Stimulated activated CD8-positive, alpha-beta memory T cell treated with anti-CD3 and anti-CD28 coated beads, Interleukin-4, amount 100 ng/mL, for 4 hours (primary cell): Measurements from ENCODE around the gene FMN1.
"Not testable (repeated sequence)": the region's sequence is repeated elsewhere in the genome, so short reads cannot be mapped to it uniquely, and the experiment has no call there.

Experiments used
- DNase-seq, 2 donors: peaks; one replicate each; pipeline ENCODE4 v3.0.0-alpha.2; 2020; ENCODE audit warnings: low read depth in 2 of 2, low spot score in 1 of 2

Gene FMN1

GRCh38 chr15:32866454-32867312, 327.8 kb downstream of the FMN1 start:
- no peak for DNase-seq

- no peak for DNase-seq
Measured at GRCh38 chr15:32864841-32865240, 329.7 kb downstream of the FMN1 start.

GRCh38 chr15:32864051-32864450, 330.5 kb downstream of the FMN1 start:
- DNase-seq, result no peak

- no peak for DNase-seq
Measured at GRCh38 chr15:32861761-32862160, 332.8 kb downstream of the FMN1 start.

- DNase-seq, result no peak
Measured at GRCh38 chr15:32861174-32861573, 333.3 kb downstream of the FMN1 start.

- no peak for DNase-seq
Measured at GRCh38 chr15:32859996-32860395, 334.5 kb downstream of the FMN1 start.

GRCh38 chr15:32859251-32859650, 335.3 kb downstream of the FMN1 start:
- no peak for DNase-seq

- no peak for DNase-seq
Measured at GRCh38 chr15:32857732-32858131, 336.8 kb downstream of the FMN1 start.

- DNase-seq, result no peak
Measured at GRCh38 chr15:32856753-32857152, 337.8 kb downstream of the FMN1 start.

GRCh38 chr15:32855942-32856341, 338.6 kb downstream of the FMN1 start:
- DNase-seq, result no peak

GRCh38 chr15:32853592-32853991, 340.9 kb downstream of the FMN1 start:
- no peak for DNase-seq

GRCh38 chr15:32852771-32853170, 341.7 kb downstream of the FMN1 start:
- no peak for DNase-seq

- DNase-seq, result no peak
Measured at GRCh38 chr15:32852017-32852416, 342.5 kb downstream of the FMN1 start.

- no peak for DNase-seq
Measured at GRCh38 chr15:32851572-32851971, 342.9 kb downstream of the FMN1 start.

- DNase-seq, result no peak
Measured at GRCh38 chr15:32849769-32850668, 344.5 kb downstream of the FMN1 start.

- not testable (repeated sequence) for DNase-seq
Measured at GRCh38 chr15:32846671-32847070, 347.8 kb downstream of the FMN1 start.

GRCh38 chr15:32844118-32844711, 350.3 kb downstream of the FMN1 start:
- DNase-seq, result no peak

- DNase-seq, result no peak
Measured at GRCh38 chr15:32843219-32843815, 351.2 kb downstream of the FMN1 start.

- no peak for DNase-seq
Measured at GRCh38 chr15:32842081-32842480, 352.4 kb downstream of the FMN1 start.

GRCh38 chr15:32840507-32841245, 353.8 kb downstream of the FMN1 start:
- no peak for DNase-seq

- no peak for DNase-seq
Measured at GRCh38 chr15:32838820-32839219, 355.7 kb downstream of the FMN1 start.
